Measurements from ENCODE around the gene PADI4.
A peak's percentile ranks its signal among the peaks of the same experiment; 100 is the strongest.

PADI4 gene

GRCh38 chr1:17307946-17308345 lies at the start of gene PADI4:
PADI4 (plus strand) TSS chr1:17308197; CDS start chr1:17308223, 26 bp downstream.
- no peak for DNase-seq

GRCh38 chr1:17258758-17259130 lies 49.3 kb upstream of the PADI4 start:
- DNase-seq, result no peak

GRCh38 chr1:17259233-17259873 lies 48.6 kb upstream of the PADI4 start:
- no peak for DNase-seq

- no peak for DNase-seq
These were observed 47.7 kb upstream of the PADI4 start for GRCh38 chr1:17260264-17260663.

- DNase-seq, result no peak
These were observed 47.3 kb upstream of the PADI4 start for GRCh38 chr1:17260738-17261137.

GRCh38 chr1:17263936-17264335 lies 44.1 kb upstream of the PADI4 start:
- DNase-seq, result no peak

GRCh38 chr1:17264470-17264869 lies 43.5 kb upstream of the PADI4 start:
- DNase-seq, result no peak

GRCh38 chr1:17265162-17265561 lies 42.8 kb upstream of the PADI4 start:
- no peak for DNase-seq

GRCh38 chr1:17265950-17266349 lies 42.0 kb upstream of the PADI4 start:
- no peak for DNase-seq

GRCh38 chr1:17270891-17271765 lies 36.9 kb upstream of the PADI4 start:
- no peak for DNase-seq

- DNase-seq, result no peak
These were observed 35.9 kb upstream of the PADI4 start for GRCh38 chr1:17272066-17272465.

GRCh38 chr1:17272646-17273045 lies 35.4 kb upstream of the PADI4 start:
- DNase-seq, result no peak

- DNase-seq, result no peak
These were observed 34.9 kb upstream of the PADI4 start for GRCh38 chr1:17273096-17273495.

- DNase-seq, result peak; percentile 28
These were observed 33.5 kb upstream of the PADI4 start for GRCh38 chr1:17274186-17275170.

- DNase-seq, result no peak
These were observed 31.4 kb upstream of the PADI4 start for GRCh38 chr1:17276568-17276967.

GRCh38 chr1:17277511-17278159 lies 30.4 kb upstream of the PADI4 start:
- DNase-seq, result no peak

GRCh38 chr1:17278996-17279830 lies 28.8 kb upstream of the PADI4 start:
- DNase-seq, result no peak

- no peak for DNase-seq
These were observed 27.6 kb upstream of the PADI4 start for GRCh38 chr1:17280436-17280835.

- DNase-seq, result no peak
These were observed 27.1 kb upstream of the PADI4 start for GRCh38 chr1:17280894-17281293.

GRCh38 chr1:17281775-17282181 lies 26.2 kb upstream of the PADI4 start:
- no peak for DNase-seq

- no peak for DNase-seq
These were observed 25.2 kb upstream of the PADI4 start for GRCh38 chr1:17282836-17283235.

GRCh38 chr1:17286646-17287045 lies 21.4 kb upstream of the PADI4 start:
- DNase-seq, result no peak
